ENCODE measurements around the gene RNU6-1.

The RNU6-1 gene

DNA sequence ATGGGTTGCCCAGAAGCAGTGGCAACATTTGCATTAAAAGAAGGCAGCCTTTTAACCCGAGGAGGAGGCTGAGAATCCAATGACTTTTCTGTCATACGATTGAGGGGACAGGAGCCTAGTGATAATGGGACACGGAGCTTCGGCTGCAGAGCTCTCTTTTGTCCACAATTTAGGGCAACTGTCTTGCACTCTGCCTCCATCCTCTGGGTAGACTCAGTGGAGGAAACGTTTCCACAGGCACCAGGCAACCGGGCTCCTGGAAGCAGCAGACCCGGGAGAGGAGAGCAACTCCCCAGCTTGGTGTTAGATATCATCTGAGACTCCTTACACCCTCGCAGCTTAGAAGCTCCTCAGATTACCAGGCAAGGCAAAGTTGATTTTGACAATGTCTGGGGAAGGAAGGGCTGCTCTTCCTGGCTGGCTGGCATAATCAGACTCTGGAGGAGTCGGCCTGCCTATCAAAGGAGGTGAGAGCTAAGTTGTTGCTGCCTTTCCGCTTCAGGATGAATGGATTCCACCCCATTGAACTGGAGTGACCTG lies 43.5 kb upstream of the RNU6-1 start:
- TF ChIP-seq, protein P1, sequence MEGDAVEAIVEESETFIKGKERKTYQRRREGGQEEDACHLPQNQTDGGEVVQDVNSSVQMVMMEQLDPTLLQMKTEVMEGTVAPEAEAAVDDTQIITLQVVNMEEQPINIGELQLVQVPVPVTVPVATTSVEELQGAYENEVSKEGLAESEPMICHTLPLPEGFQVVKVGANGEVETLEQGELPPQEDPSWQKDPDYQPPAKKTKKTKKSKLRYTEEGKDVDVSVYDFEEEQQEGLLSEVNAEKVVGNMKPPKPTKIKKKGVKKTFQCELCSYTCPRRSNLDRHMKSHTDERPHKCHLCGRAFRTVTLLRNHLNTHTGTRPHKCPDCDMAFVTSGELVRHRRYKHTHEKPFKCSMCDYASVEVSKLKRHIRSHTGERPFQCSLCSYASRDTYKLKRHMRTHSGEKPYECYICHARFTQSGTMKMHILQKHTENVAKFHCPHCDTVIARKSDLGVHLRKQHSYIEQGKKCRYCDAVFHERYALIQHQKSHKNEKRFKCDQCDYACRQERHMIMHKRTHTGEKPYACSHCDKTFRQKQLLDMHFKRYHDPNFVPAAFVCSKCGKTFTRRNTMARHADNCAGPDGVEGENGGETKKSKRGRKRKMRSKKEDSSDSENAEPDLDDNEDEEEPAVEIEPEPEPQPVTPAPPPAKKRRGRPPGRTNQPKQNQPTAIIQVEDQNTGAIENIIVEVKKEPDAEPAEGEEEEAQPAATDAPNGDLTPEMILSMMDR (IDR thresholded peaks at IDR 0.05; ENCODE audit: low read depth, low read length, missing control alignments), result no peak
- DNase-seq (ENCODE audit: low read depth), result no peak

DNA sequence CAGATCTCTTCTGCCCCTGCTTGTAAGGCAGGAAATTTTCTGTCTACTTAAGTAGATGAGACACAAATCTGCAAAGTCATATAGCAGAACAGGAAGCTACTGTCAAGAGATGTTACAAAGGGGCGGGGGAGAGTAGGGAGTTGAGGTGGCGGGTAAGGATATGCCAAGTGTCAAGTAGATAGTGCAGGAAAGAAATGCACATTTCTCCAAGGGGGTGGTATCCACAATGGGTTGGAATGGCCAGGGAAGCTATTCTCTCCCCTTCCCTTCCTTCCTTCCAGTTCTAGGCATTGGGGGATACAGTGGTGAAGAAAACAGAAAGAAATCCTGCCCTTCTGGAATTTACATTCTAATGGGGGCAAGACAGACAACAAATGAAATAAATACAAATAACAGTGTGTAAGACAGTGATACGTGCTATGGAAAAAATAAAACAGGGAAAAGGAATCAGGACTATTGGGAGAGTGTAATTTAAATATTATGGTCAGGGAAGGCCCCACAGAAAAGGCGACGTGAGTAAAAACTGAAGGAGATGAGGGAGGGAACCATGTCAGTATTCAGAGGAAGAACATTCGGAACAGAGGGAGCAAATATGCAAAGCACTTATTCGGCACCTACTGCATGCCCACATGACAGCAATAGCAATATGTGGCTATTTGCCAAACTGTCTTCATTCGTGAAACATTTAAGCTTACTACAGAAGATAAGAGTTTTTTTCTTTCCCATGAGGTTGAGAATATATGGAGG lies 42.8 kb upstream of the RNU6-1 start:
- DNase-seq (ENCODE audit: low read depth), result no peak
- TF ChIP-seq, protein P1 (IDR thresholded peaks at IDR 0.05; ENCODE audit: low read depth, low read length, missing control alignments), result no peak
- no peak overlapping the region for H3K4me3 ChIP-seq (ENCODE audit: low read depth, low read length)

More for the DNA sequence above, 43.5 kb upstream of the RNU6-1 start:
- no peak overlapping the region for H3K4me3 ChIP-seq (ENCODE audit: low read depth, low read length)

DNA sequence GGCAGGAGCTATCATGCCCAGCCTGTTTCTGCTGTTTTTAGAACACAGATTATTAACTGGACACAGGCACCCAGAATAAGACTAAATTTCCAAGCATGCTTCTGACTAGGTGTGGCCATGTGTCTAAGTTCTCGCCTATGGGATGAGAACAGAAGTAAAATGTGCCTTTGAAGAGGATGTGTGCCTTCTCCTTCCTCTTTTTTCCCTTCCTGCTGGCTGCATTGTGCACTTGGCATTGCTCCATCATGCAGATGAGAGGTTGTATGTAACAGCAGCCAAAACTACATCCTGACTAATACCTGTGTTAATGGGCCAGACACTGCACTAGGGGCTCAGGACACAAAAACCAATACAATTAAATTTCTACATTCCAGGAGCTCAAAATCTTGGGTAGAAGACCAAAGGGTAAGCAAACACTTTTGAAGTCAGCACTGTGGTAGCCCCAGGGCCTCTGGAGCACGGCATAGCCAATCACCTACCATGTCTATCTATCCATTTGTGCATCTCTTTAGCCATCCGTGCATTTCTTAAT lies 40.9 kb upstream of the RNU6-1 start:
- DNase-seq (ENCODE audit: low read depth), result no peak
- TF ChIP-seq, protein P1 (IDR thresholded peaks at IDR 0.05; ENCODE audit: low read depth, low read length, missing control alignments), result no peak
- no peak overlapping the region for H3K4me3 ChIP-seq (ENCODE audit: low read depth, low read length)

DNA sequence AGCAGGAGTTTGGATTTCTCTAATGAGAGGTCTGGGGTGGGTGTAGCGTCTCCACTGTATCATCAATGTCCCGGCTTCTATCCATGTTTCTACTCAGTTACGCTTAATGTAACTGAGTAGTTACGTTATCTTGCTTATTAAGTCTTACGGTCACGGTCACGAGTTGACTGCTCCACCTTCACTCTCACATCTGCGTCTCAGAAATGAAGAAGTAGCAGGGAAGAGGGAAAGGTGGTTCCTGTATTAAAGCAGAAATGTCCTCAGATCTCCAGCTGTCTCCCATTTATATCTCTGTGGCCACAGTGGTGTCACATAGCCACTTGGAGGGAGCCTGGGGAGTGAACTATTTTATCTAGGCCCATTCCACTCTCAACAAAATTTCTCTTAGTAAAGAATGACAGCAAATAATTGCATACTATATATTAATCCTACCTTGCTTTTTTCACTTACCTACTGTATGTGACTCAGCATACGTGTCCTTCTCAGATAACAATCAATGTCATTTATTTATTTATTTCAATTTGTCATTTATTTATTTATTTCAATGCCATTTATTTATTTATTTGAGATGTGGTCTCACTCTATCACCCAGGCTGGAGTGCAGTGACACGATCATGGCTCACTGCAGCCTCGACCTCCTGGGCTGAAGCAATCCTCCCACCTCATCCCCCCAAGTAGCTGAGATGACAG lies 39.7 kb upstream of the RNU6-1 start:
- TF ChIP-seq, protein P1 (IDR thresholded peaks at IDR 0.05; ENCODE audit: low read depth, low read length, missing control alignments), result no peak
- DNase-seq (ENCODE audit: low read depth), result no peak
- H3K4me3 ChIP-seq (ENCODE audit: low read depth, low read length), result no peak overlapping the region

DNA sequence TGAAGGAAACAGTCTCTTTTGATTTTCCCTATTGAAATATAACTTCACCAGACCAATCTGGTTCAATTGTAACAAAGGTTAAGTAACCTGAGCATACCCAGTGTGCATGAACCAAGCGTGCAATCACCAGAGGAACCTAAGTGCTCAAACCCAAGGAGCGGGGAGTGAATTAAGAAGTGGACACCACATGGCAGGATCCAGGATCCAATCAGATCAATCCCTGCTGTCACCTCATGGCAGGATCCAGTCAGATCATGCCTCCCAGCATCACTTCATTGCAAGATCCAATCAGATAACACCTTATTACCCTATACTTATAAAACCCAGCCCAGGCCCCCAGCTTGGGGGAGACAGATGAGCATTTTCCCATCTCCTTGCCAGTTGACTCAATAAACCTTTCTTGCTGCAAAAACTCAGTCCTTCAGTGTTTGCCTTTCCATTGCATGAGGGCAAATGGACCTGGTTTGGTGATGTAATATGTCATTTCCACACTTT lies 38.9 kb upstream of the RNU6-1 start:
- no peak for DNase-seq (ENCODE audit: low read depth)
- TF ChIP-seq, protein P1 (IDR thresholded peaks at IDR 0.05; ENCODE audit: low read depth, low read length, missing control alignments), result no peak
- no peak overlapping the region for H3K4me3 ChIP-seq (ENCODE audit: low read depth, low read length)

DNA sequence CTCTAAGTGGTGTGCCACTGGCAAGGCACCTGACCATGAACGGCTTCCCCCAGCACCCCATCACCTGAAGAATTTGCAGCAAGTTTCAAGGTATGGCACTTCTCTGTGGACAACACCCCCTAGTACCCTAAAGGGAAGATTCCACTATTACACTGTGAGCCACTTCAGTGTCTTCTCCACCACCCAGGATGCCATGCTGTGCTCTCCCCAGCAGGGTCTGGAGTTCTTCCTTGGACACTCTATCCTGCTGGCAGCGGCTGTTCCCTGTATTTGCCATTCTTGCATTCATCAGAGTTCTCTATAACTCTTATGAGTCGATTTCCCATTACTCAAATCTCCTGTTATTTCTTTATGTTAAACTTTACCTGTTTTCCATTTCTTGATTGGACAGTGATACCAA lies 33.9 kb upstream of the RNU6-1 start:
- no peak overlapping the region for H3K4me3 ChIP-seq (ENCODE audit: low read depth, low read length)
- no peak for DNase-seq (ENCODE audit: low read depth)
- TF ChIP-seq, protein P1 (IDR thresholded peaks at IDR 0.05; ENCODE audit: low read depth, low read length, missing control alignments), result no peak

All from GM12864 (cell line).